Measurements from ENCODE around the gene CASZ1.

Gene CASZ1

GRCh38 chr1:10592373-10592772 is 204.1 kb downstream of the CASZ1 start:
- no peak overlapping the region for H3K4me3 ChIP-seq (ENCODE audit: low read depth, low read length)

GRCh38 chr1:10591010-10591409 is 205.4 kb downstream of the CASZ1 start:
- H3K4me3 ChIP-seq (ENCODE audit: low read depth, low read length): no peak overlapping the region

GRCh38 chr1:10589074-10589473 is 207.4 kb downstream of the CASZ1 start:
- no peak overlapping the region for H3K4me3 ChIP-seq (ENCODE audit: low read depth, low read length)

- H3K4me3 ChIP-seq (ENCODE audit: low read depth, low read length): no peak overlapping the region
These were observed 207.8 kb downstream of the CASZ1 start for GRCh38 chr1:10588640-10589039.

All from iPS-11a (cell line).